ENCODE results near the gene GMDS. TPM values are rescaled to one million over a fixed set of nuclear protein-coding genes. Genes with fewer than 3 reads are reported as not detected.
A peak's percentile ranks its signal among the peaks of the same experiment; 100 is the strongest.

GMDS gene
- total RNA-seq, 4 donors from 2014 or later, result 9.5 to 32.8 (median 22.4) TPM

DNA sequence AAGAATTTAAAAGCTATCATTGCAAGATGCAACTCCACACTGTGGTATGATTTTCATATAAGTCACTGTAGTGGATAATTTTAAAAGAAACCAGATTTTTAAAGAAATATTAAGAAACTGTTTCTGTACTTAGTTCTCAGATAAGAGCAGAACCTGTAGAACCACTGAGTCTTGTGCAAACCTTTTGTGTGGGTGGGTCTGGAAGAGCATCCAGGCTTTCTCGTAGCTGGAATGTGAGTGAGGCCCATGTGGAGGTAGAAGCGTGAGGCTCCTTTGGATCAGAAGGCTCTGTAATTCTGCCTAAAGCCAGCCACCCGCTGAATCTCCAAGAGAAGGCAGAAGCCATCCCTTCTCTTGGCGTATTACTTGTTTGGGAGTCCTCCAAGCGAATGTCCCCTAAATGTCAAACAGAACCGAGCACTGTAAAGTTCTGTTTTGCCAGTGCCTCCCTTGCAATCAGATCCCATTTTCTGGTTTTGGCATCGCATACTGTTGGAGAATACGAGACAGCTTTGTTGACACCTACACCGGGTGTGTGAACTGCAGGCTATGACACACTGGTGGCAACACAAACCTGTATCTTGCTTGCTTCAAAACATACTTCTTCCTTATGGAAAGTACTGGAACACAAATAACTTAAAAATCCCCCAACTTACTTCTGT lies 447.0 kb downstream of the GMDS start:
- no peaks in the 10 kb centered on the region for H3K27me3 ChIP-seq
- no peaks in the 10 kb centered on the region for H3K9me3 ChIP-seq
- no peak for DNase-seq
- no peaks in the 10 kb centered on the region for H3K36me3 ChIP-seq
- H3K4me1 ChIP-seq, result no peaks in the 10 kb centered on the region
- no peak overlapping the region for H3K4me3 ChIP-seq (replicated peaks in 1 of 3)
- TF ChIP-seq, protein P1, sequence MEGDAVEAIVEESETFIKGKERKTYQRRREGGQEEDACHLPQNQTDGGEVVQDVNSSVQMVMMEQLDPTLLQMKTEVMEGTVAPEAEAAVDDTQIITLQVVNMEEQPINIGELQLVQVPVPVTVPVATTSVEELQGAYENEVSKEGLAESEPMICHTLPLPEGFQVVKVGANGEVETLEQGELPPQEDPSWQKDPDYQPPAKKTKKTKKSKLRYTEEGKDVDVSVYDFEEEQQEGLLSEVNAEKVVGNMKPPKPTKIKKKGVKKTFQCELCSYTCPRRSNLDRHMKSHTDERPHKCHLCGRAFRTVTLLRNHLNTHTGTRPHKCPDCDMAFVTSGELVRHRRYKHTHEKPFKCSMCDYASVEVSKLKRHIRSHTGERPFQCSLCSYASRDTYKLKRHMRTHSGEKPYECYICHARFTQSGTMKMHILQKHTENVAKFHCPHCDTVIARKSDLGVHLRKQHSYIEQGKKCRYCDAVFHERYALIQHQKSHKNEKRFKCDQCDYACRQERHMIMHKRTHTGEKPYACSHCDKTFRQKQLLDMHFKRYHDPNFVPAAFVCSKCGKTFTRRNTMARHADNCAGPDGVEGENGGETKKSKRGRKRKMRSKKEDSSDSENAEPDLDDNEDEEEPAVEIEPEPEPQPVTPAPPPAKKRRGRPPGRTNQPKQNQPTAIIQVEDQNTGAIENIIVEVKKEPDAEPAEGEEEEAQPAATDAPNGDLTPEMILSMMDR (IDR thresholded peaks at IDR 0.05), result no peak
- TF ChIP-seq POLR2A (IDR thresholded peaks at IDR 0.05), result no peak
- WGBS, 2 donors, result 91 to 95% methylated on average over 9 of the region's 9 CpGs
- intact Hi-C loops (cut with DNase I), result no loop called here
- no peak overlapping the region for H3K27ac ChIP-seq

DNA sequence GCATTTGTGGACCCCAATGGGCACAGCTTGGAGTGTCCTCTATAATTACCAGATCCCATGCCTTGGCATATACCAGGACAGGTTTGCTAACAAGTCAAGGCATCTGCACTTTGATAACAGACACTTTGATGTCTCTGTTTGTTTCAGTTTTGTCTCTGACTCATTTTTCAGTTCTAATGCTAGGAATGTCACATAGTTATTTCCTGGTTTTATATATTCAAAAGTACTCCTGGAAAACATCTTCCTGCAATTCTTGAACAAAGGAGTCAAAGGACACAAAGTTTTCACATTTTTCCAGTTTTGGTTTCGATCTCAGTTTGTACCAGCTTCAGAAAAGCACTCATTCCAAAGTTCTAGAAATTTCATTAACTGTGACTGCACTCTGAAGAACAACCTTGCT lies 447.6 kb downstream of the GMDS start:
- H3K27me3 ChIP-seq, result no peaks in the 10 kb centered on the region
- no peaks in the 10 kb centered on the region for H3K9me3 ChIP-seq
- intact Hi-C loops (cut with DNase I), result no loop called here
- H3K4me1 ChIP-seq, result no peaks in the 10 kb centered on the region
- DNase-seq, result no peak
- 80 to 82% methylated on average over 1 of the region's 1 CpG for WGBS, 2 donors
- peak overlapping the region in 1 of 3 donors; percentile 12 for H3K27ac ChIP-seq
- H3K36me3 ChIP-seq, result no peaks in the 10 kb centered on the region
- no peak overlapping the region for H3K4me3 ChIP-seq (replicated peaks in 1 of 3)
- no peak for TF ChIP-seq POLR2A (IDR thresholded peaks at IDR 0.05)
- TF ChIP-seq, protein P1 (IDR thresholded peaks at IDR 0.05), result no peak

DNA sequence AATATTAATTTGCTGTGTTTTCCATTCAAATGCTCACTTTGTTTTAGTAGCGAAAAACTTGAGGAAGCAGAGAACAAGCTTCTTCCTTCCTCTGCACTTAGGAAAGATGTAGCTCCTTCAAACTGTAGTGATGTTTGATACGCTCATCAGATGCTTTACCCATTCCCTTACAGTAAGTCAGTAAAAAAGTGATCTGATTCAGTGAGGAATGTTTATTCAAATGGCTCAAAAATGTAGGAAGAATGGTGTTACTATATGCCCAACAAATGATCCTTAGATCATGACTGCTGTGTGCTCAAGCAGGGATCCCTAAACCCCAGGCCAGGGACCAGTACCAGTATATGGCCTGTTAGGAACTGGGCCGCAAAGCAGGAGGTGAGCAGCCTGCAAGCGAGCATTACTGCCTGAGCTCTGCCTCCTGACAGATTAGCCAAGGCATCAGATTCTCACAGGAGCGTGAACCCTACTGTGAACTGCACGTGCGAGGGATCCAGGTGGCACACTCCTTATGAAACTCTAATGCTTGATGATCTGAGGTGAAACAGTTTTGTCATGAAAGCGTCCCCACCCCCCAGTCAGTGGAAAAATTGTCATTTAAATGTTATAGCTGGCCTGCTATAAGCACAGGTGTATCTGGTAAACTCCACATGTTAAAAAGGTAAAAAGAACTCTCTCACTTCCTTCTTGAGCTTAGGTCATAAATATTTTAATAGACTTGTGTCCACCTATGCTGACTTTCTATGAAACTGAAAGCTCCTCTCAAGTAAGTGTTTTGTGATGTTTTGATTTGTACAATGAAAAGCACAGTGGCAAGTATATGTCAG lies 448.5 kb downstream of the GMDS start:
- Histone ChIP-seq H3K36me3 (no peaks in the 10 kb centered on the region), H3K4me3 (replicated peaks in 1 of 3) (no peak overlapping the region), H3K27ac (no peak overlapping the region), H3K9me3 (no peaks in the 10 kb centered on the region), H3K4me1 (no peaks in the 10 kb centered on the region), H3K27me3 (no peaks in the 10 kb centered on the region)
- TF ChIP-seq, protein P1 (IDR thresholded peaks at IDR 0.05), result no peak
- no peak for TF ChIP-seq POLR2A (IDR thresholded peaks at IDR 0.05)
- intact Hi-C loops (cut with DNase I), result no loop called here
- DNase-seq, result no peak
- 85 to 93% methylated on average over 8 of the region's 8 CpGs for WGBS, 2 donors

DNA sequence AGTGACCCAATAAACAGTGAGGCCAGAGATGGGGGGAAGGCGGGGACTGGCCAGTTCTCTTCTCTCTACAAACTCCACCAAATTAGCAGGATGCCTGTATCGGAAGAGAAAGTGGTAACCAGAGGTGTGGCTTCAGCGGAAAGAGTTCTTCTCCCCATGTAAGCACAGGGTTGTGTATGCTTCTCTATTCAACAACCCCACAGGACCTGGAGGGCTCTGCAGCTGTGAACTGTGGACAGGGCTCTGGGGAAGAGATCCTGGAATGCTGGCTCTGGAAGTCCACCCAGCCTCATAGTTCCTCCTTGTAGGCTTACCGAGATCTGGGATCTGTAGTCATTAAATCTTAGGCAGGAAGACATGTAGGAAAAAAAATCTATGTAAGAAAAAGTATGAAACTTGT lies 449.5 kb downstream of the GMDS start:
- no peak overlapping the region for H3K27ac ChIP-seq
- intact Hi-C loops (cut with DNase I), result no loop called here
- TF ChIP-seq POLR2A (IDR thresholded peaks at IDR 0.05), result no peak
- TF ChIP-seq, protein P1 (IDR thresholded peaks at IDR 0.05), result no peak

DNA sequence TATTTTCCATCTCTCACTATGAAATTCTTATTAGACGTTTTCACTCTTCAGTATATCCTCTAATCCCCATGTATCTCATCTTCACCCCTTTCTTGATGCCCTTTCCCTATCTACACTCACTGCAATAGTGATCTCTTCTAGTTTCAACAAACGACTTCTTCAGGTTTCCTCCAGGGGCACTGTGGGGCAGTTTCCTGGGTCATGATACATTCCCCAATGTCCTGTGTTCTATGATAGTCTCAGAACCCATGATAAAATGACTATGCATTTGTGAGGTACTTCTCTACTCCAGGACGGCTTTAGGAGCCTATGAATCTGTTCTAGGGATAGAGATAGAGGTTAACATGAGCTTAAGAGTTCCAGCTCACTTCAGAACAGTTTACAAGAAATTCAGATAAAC lies 452.4 kb downstream of the GMDS start:
- Histone ChIP-seq H3K4me1 (no peaks in the 10 kb centered on the region), H3K27ac (no peak overlapping the region), H3K4me3 (replicated peaks in 1 of 3) (no peak overlapping the region), H3K9me3 (no peaks in the 10 kb centered on the region), H3K36me3 (no peaks in the 10 kb centered on the region), H3K27me3 (no peaks in the 10 kb centered on the region)
- DNase-seq, result peak in 1 of 2 donors; percentile 34
- TF ChIP-seq, protein P1 (IDR thresholded peaks at IDR 0.05), result peak in 3 of 6 experiments; percentile 24 to 47 (median 36)
- no peak for TF ChIP-seq POLR2A (IDR thresholded peaks at IDR 0.05)
- 60 to 62% methylated on average over 3 of the region's 3 CpGs for WGBS, 2 donors
- intact Hi-C loops (cut with DNase I), result no loop called here

More for the DNA sequence above, 449.5 kb downstream of the GMDS start:
- 91 to 93% methylated on average over 4 of the region's 4 CpGs for WGBS, 2 donors
- H3K27me3 ChIP-seq, result no peaks in the 10 kb centered on the region
- H3K4me3 ChIP-seq (replicated peaks in 1 of 3), result no peak overlapping the region
- no peaks in the 10 kb centered on the region for H3K4me1 ChIP-seq
- H3K36me3 ChIP-seq, result no peaks in the 10 kb centered on the region
- no peaks in the 10 kb centered on the region for H3K9me3 ChIP-seq
- DNase-seq, result no peak
